ENCODE results near the gene HAAO. TPM values are rescaled to one million over a fixed set of nuclear protein-coding genes. Genes with fewer than 3 reads are reported as not detected.

HAAO gene
- total RNA-seq, 1 donor from 2014 or later: 1.1 TPM

- H3K4me3 ChIP-seq (ENCODE audit: insufficient read depth, low read depth, low read length): no peak overlapping the region
- Mint-ChIP-seq H3K9me3 (ENCODE audit: unreplicated experiment) (peaks cover 4% of the 10 kb centered on the region), H3K4me1 (ENCODE audit: low read depth, unreplicated experiment) (peaks cover 10% of the 10 kb centered on the region), H3K36me3 (ENCODE audit: low read depth, unreplicated experiment) (peaks cover 9% of the 10 kb centered on the region), H3K27ac (ENCODE audit: unreplicated experiment) (no peak overlapping the region), H3K27me3 (ENCODE audit: low read depth, unreplicated experiment) (no peaks in the 10 kb centered on the region), H3K4me3 (ENCODE audit: unreplicated experiment) (no peak overlapping the region)
- no peak overlapping the region for H2AFZ ChIP-seq (ENCODE audit: low read depth, low read length)
- no peaks in the 10 kb centered on the region for H3K9me3 ChIP-seq (ENCODE audit: insufficient read depth, low read depth, low read length)
- H3K27me3 ChIP-seq (ENCODE audit: insufficient read depth, low read length): no peaks in the 10 kb centered on the region
- DNase-seq (ENCODE audit: low read depth): no peak
- no peak overlapping the region for H3K27ac ChIP-seq (ENCODE audit: low read depth, low read length)
- no peaks in the 10 kb centered on the region for H3K79me2 ChIP-seq (ENCODE audit: insufficient read depth, low read length)
- H3K4me2 ChIP-seq (ENCODE audit: low read length): no peak overlapping the region
- no peaks in the 10 kb centered on the region for H3K36me3 ChIP-seq (ENCODE audit: insufficient read depth, low read length)
- no peak overlapping the region for H3K9ac ChIP-seq (ENCODE audit: low read length)
- H3K4me1 ChIP-seq (ENCODE audit: insufficient read depth, low read length): no peaks in the 10 kb centered on the region
- no peaks in the 10 kb centered on the region for H4K20me1 ChIP-seq (ENCODE audit: insufficient read depth, low read length)
- no peak for FAIRE-seq
- TF ChIP-seq EZH2 (IDR thresholded peaks at IDR 0.05; ENCODE audit: insufficient read depth, low read length) (no peak), CTCF (IDR thresholded peaks at IDR 0.05; ENCODE audit: insufficient read depth, low read depth, low read length) (no peak)
Measured at GRCh38 chr2:42742740-42743658, 49.4 kb downstream of the HAAO start.

GRCh38 chr2:42741140-42741539 is 51.2 kb downstream of the HAAO start:
- Histone ChIP-seq H3K4me1 (ENCODE audit: insufficient read depth, low read length) (no peaks in the 10 kb centered on the region), H3K36me3 (ENCODE audit: insufficient read depth, low read length) (no peaks in the 10 kb centered on the region), H3K27me3 (ENCODE audit: insufficient read depth, low read length) (no peaks in the 10 kb centered on the region), H3K4me2 (ENCODE audit: low read length) (no peak overlapping the region), H3K4me3 (ENCODE audit: insufficient read depth, low read depth, low read length) (no peak overlapping the region), H3K9ac (ENCODE audit: low read length) (no peak overlapping the region), H4K20me1 (ENCODE audit: insufficient read depth, low read length) (no peaks in the 10 kb centered on the region), H3K27ac (ENCODE audit: low read depth, low read length) (no peak overlapping the region), H2AFZ (ENCODE audit: low read depth, low read length) (no peak overlapping the region), H3K79me2 (ENCODE audit: insufficient read depth, low read length) (no peaks in the 10 kb centered on the region), H3K9me3 (ENCODE audit: insufficient read depth, low read depth, low read length) (peaks cover 2% of the 10 kb centered on the region)
- DNase-seq (ENCODE audit: low read depth) (no peak), FAIRE-seq (no peak)
- Mint-ChIP-seq H3K36me3 (ENCODE audit: low read depth, unreplicated experiment) (peaks cover 20% of the 10 kb centered on the region), H3K4me1 (ENCODE audit: low read depth, unreplicated experiment) (peaks cover 10% of the 10 kb centered on the region), H3K4me3 (ENCODE audit: unreplicated experiment) (no peak overlapping the region), H3K27ac (ENCODE audit: unreplicated experiment) (no peak overlapping the region), H3K9me3 (ENCODE audit: unreplicated experiment) (peaks cover 9% of the 10 kb centered on the region), H3K27me3 (ENCODE audit: low read depth, unreplicated experiment) (no peaks in the 10 kb centered on the region)
- TF ChIP-seq EZH2 (IDR thresholded peaks at IDR 0.05; ENCODE audit: insufficient read depth, low read length) (no peak), CTCF (IDR thresholded peaks at IDR 0.05; ENCODE audit: insufficient read depth, low read depth, low read length) (no peak)
